ENCODE measurements around the gene PCYT2.

Gene PCYT2

GRCh38 chr17:81930142-81931125 is 19.2 kb upstream of the PCYT2 start:
- intact Hi-C loops (cut with DNase I): no loop called here
- DNase-seq: no peak

- DNase-seq: no peak
- intact Hi-C loops (cut with DNase I): no loop called here
These were observed 18.3 kb upstream of the PCYT2 start for GRCh38 chr17:81929253-81930141.

DNA sequence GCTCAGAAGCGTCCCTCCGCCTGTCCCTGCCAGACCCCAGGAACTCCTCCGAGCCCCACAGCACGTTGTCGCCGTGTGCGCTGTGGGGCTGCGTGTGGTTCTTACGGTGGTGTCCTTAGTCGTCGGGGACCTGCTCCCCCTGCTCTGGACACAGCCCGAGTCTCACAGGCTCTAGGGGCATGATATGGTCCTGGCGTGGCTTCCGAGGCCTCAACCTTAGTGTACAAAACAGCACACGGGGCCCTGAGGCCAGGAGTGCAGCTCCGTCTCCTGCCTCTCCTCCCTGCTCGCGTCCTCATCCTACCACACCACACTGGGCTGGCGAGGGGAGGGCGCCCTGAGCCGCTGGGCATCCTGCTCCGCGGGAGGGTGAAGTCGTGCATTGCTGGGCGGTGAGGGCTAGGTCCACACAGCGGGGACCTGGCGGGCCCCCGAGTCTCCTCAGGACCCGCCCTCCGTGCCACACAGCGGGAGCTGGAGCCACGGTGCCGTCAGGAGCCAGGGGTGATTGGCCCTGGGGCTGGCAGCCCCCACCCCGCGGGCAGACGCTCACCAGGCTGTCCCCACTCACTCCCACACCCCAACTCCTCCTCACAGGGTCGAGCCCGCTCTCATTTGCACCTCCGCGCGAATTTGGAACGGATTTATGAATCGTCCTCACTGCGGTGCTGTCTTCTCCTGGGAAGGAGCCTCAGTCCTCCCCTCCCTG is 17.5 kb upstream of the PCYT2 start:
- intact Hi-C loops (cut with DNase I): no loop called here
- DNase-seq: no peak

DNA sequence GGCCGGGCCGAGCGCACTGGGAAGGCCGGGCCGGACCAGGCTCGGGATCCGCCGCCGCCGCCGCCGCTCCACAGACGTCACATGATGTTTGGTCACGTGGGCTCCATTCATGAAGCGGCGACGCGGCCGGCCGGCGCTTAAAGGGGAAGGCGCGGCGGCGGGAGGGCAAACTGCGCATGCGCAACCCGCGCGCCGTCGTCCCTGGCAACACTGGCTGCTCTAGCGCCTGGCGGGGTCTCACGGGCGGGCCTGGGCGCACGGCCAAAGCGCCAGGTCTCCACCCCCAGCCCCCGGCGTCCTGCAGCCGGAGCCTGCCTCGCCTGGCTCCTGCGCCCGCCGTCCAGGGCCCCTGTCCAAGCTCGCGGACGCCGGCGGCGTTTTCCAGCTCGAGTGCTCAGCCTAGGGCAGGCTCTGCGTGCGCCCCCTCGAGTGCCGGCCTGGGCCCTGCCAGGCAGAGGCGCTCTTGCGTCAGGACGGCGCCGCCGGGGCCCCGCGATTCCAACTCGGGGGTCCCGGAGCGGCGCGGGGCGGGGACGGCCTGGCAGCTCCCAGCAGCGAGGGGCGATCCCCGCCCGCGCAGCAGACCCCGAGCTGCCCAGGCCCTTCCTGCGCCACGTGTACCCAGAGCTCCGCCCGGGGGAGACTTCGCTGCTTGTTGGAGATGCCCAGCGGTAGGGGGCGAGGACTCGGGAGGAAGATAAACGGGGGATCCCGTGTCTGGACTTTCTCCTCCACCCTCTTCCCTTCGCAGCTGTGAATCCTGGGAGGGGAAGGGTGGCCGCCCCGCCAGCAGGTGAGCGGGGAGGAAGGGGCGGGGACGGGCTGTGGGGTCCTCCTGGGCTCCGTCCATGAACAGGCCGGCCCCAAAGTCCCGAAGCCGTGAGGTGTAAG is 16.7 kb upstream of the PCYT2 start, which contains the start of gene MAFG:
MAFG (minus strand) TSS at position 83 of the 891 bp plus-strand sequence. CDS start 4,550 bp downstream, outside the sequence.
- intact Hi-C loops (cut with DNase I): no loop called here
- DNase-seq: peak; percentile 79 to 97 (median 92)

- peak in 1 of 42 donors; percentile 25 for DNase-seq
- intact Hi-C loops (cut with DNase I): no loop called here
These were observed 16.0 kb upstream of the PCYT2 start for GRCh38 chr17:81927152-81927652.

- peak in 33 of 42 donors; percentile 20 to 77 (median 54) for DNase-seq
- intact Hi-C loops (cut with DNase I): no loop called here
These were observed 15.4 kb upstream of the PCYT2 start for GRCh38 chr17:81926451-81927151.

DNA sequence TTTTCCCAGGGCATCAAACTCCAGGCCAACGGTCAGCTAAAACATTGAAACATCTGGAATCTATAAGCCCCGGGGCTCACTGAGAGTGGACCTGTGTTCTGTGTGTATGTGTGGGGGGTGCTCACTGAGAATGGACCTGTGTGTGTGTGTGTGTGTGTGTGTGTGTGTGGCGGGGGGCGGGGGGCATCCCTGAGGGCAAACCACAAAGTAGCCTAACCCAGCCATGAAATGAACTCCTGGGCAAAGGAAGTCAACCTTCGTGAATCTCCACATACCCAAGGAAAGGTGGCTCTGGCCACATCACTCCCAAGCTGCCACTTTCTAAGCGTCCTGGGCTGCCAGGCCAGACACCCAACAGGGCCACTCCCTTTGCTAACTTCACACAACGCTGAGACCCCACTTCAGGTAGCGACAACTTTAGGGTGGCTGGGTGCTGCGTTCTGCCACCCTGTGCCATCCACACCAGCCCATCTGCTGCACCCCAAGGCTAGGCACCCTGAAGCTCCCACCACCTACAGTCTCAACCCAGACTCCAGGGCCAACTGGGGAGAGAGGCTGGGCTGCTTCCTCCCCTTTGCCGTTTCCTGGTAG is 14.8 kb upstream of the PCYT2 start:
- intact Hi-C loops (cut with DNase I): no loop called here
- DNase-seq: no peak

GRCh38 chr17:81924557-81925532 is 13.6 kb upstream of the PCYT2 start:
- DNase-seq: no peak
- intact Hi-C loops (cut with DNase I): no loop called here

DNA sequence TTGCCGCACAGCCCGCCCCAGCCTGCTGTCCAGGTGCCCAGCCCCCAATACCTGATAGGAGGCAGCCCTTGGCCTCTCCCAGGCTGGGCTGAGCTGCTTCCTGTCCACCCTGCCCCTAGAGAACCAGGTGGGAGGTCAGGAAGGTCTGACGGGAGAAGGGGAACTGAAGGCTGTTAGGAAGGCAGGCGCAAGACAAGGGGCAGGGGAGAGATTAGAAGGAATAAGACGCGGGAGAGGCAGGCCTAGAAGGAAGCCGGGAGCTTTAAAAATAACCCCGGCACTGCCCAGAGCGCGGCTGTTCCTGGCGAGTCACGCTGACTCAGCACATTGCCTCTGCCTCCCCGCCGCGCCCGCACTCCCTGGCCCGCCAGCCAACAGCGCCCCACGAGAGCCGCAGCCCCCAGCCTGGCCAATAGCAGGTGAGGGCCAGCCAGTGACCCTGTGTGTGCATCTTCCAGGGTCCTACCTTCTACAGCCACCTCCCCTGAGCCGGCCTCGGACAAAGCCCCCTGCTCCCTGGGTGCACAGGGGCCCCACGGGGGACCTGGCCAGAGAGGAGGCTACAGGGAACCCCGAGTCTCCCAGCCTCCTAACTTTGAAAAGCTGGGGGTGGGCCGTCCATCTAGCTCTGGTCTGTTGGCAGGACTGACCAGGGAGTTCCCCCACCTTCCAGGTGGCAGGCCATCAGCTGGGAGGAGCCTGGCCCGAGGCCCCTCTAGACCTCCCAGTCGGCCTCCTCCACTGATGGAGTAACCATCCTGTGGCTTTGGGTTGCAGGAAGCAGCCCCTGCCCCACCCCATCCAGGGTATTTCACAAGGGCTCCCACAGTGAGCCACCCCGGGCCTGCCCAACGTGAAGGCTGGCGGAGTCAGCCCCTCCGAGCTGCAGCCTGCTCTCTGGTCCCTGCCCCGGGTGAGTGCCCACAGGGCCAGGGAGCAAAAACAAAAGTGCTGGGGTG is 12.4 kb upstream of the PCYT2 start:
- intact Hi-C loops (cut with DNase I): no loop called here

DNA sequence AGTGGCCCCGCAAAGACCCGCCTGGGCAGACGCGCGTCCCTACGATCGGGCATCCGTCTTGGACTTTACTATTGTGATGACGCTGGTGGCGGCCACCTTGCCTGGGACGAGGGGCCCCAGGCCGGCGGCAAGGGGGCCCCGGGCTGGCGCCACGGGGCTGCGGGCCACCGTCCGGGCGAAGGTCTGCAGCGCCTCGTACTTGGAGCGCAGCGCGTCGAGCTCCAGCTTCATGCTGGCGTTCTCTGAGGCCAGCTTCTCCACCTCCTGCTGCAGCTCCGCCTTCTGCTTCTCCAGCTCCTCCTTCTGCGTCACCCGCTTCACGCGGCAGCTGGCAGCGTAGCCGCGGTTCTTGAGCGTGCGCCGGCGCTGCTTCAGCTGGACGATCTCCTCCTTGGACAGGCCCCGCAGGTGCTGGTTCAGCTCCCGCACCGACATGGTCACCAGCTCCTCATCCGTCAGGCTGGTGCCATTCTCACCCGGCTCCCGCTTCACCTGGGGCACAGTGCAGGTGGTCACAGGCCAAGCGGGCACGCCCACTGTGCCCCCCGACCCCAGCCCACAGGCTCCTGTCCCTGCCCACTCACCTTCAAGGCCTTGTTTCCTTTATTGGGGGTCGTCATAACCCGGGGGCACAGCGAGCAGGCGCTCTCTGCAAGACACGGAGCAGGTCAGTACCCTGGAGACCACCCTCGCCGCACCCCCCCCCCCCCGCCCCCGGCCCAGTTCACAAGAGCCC is 11.5 kb upstream of the PCYT2 start:
- no peak for DNase-seq
- intact Hi-C loops (cut with DNase I): no loop called here

More for the DNA sequence above, 12.4 kb upstream of the PCYT2 start:
- DNase-seq: peak in 40 of 42 donors; percentile 32 to 82 (median 58)

GRCh38 chr17:81921996-81922565 is 10.9 kb upstream of the PCYT2 start:
- no peak for DNase-seq
- intact Hi-C loops (cut with DNase I): no loop called here

DNA sequence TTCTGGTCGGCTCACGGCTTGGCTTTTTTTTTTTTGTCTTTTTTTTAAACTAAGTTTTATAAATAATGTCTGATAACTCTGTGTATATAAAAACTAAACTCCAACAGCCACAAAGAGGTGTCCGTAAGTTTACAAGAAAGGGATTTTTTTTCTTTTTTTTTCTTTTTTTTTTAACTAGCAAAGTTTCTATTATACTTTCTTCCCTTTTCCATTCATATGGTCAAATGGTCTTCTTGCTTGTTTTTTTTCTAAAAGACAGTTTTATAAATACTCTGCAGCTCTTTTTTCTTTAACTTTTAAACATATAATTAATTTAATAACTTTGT is 10.3 kb upstream of the PCYT2 start:
- no peak for DNase-seq
- intact Hi-C loops (cut with DNase I): no loop called here

GRCh38 chr17:81920612-81921536 is 9.7 kb upstream of the PCYT2 start:
- intact Hi-C loops (cut with DNase I): no loop called here
- no peak for DNase-seq
